HG03575 (cell line): ENCODE data around the gene PPIE.

Experiments used
- ATAC-seq: cut with Tn5 transposase; IDR thresholded peaks from one replicate; pipeline ENCODE4 v1.9.1; 2021; ENCODE audit not compliant: unreplicated experiment, insufficient number of reproducible peaks, low FRiP score; ENCODE audit errors: extremely low read depth

PPIE gene

GRCh38 chr1:39713557-39713956, 25.1 kb upstream of the PPIE start:
- no peak for ATAC-seq

- no peak for ATAC-seq
Observed at GRCh38 chr1:39717809-39718208, 20.9 kb upstream of the PPIE start.

DNA sequence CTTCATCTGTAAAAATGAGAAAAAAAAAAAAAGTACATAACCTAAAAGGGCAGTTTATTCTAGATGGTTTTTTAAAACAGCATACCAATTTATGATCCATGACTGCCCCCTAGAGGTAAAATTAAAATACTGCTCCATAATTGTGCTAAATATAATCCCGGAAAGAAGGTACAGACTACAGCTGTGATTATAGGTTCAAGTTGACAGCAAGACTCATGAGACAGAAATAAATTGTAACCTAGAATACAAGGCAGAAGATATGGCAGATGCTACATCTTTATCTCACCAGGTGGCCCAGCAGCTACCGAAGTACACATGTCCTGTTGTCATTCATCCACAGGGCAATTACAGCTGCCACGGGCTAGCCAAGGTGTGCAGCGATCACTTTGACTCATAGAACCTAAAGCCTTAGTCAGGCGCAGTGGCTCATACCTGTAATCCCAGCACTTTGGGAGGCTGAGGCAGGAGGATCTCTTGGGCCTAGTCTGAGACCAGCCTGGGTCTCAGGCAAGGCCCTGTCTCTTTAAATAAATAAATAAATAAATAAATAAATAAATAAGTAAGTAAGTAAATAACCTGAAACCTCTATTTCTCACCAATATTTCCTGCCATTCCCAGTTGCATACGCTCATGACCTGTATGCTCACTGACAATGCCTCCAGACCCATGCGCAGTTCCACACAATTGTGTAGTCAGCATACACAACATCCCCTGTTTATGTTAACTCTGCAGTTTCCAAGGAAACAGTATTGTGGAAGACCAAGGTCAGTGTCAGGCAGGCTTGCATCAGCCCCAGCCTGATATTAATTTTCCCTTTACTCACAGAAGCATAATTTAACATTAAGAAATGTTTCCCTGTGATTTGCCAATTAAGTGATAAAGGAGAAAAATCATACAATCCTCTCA, 18.3 kb upstream of the PPIE start:
- ATAC-seq = no peak

GRCh38 chr1:39721664-39722063, 17.0 kb upstream of the PPIE start:
- no peak for ATAC-seq

DNA sequence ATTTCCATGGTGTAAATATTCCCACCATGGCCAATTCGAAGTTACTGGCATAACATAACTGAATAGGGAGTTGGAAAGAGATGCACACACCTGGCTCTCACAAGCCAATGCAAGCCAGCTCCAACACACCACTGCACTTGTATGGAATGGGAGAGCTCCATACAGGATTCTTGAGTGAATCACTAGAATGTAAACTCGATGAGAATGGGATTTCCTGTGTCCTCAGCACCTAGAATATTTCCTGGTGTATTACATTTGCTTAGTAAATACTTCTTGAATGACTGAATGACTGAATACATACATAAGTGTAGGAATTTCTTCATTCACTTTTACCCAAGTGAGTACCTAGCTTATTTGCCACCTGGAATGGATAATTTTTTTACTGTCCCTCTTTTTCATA, 16.2 kb upstream of the PPIE start:
- no peak for ATAC-seq

- ATAC-seq = no peak
Observed at GRCh38 chr1:39726600-39726999, 12.1 kb upstream of the PPIE start.

DNA sequence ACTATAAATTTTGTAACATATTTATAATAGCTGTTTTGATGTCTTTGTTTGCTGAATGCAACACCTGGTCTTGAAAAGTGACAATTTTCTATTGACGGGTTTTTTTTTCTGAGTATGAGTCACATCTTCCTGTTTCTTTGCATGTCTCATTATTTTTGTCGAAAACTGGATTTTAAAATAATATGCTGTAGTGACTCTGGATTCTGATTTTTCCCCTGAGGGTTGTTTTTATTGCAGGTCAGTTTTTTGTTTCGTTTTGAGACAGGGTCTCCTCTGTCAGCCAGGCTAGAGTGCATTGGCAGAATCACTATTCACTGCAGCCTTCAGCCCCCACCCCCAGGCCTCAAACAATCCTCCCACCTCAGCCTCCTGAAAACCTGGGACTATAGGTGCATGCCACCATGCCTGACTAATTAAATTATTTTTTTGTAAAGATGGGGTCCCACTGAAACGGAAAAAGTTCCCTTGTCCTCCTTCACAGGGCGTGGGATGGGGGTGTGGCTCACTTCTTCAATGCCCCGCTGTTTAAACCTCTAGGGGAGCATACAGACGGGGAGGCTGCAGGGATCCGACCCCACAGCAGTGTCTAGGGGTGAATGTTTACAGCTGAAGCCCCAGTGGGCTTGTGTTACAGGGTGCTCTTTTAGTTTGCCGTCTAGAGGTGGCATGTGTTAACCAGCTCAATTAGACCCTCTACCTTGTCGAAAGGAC, 11.3 kb upstream of the PPIE start:
- no peak for ATAC-seq

GRCh38 chr1:39727932-39728317, 10.8 kb upstream of the PPIE start:
- ATAC-seq = no peak

DNA sequence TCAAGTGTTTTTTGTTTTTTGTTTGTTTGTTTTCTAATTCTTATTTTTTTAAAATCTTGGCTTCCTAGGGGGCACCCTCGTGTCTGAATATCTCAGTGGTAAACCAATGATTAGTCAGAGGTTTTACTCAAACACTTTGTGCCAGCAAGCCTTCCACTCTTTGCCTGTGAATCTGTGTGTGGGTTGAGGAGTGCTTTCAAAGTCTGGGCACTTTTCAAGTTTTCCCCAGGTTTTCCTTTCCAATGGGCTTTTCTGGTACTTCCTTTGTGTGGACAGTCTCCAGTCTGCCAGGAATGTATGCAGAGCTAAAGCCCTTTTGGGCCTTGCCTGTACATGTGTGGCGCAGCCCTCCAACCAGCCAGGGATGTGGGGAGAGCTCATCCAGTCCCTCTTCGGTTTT, 9.7 kb upstream of the PPIE start:
- ATAC-seq = no peak

DNA sequence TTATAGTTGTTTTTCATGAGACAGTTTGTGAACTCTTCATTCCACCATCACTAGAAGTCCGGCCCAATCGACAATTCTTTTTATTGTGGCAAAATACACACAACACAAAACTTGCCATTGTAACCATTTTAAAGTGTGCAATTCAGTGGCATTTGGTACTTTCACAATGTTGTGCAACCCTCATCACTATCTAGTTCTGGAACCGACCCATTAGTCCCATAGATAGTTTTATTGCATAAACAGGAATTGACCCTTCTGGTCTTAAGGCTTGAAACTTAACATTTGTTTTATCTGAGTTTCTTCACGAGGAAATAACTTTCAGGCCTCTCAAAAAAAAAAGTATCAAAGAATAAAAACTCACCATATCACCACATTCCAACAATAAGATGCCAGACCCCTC, 8.8 kb upstream of the PPIE start:
- ATAC-seq = no peak

GRCh38 chr1:39732730-39733129, 6.0 kb upstream of the PPIE start:
- ATAC-seq = no peak

GRCh38 chr1:39733161-39733560, 5.5 kb upstream of the PPIE start:
- no peak for ATAC-seq

GRCh38 chr1:39735731-39736130, 3.0 kb upstream of the PPIE start:
- ATAC-seq = no peak

GRCh38 chr1:39737546-39738169, 1.0 kb upstream of the PPIE start:
- no peak for ATAC-seq

GRCh38 chr1:39745016-39745670, 6.5 kb downstream of the PPIE start:
- no peak for ATAC-seq

DNA sequence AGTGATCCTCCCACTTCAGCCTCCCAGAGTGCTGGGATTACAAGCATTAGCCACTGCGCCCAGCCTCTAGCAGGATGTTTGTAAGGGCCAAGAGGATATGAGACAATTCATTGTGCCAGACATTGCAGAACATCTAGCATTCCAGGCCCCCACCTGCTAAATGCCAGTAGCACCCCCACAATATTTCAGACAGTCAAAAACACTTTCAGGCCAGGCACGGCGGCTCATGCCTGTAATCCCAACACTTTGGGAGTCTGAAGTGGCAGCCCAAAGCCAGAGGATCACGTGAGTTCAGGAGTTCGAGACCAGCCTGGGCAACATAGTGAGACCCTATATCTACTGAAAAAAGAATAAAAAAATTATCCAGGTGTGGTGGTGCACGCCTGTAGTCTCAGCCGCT, 12.9 kb downstream of the PPIE start:
- ATAC-seq = no peak

DNA sequence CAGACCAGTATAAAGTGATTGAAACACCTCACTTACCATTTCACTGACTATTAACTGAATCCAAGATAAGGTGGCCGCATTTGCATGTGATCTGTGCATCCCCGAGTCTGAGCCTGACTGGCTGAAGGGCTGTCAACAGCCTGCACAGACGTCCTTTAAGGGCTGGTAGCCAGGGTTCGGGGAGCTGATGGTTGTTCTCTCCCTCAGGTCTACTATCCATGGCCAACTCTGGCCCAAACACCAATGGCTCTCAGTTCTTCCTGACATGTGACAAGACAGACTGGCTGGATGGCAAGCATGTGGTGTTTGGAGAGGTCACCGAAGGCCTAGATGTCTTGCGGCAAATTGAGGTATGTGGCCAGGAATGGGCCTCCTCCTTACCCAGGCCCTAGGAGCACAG, 14.0 kb downstream of the PPIE start:
- ATAC-seq = no peak

DNA sequence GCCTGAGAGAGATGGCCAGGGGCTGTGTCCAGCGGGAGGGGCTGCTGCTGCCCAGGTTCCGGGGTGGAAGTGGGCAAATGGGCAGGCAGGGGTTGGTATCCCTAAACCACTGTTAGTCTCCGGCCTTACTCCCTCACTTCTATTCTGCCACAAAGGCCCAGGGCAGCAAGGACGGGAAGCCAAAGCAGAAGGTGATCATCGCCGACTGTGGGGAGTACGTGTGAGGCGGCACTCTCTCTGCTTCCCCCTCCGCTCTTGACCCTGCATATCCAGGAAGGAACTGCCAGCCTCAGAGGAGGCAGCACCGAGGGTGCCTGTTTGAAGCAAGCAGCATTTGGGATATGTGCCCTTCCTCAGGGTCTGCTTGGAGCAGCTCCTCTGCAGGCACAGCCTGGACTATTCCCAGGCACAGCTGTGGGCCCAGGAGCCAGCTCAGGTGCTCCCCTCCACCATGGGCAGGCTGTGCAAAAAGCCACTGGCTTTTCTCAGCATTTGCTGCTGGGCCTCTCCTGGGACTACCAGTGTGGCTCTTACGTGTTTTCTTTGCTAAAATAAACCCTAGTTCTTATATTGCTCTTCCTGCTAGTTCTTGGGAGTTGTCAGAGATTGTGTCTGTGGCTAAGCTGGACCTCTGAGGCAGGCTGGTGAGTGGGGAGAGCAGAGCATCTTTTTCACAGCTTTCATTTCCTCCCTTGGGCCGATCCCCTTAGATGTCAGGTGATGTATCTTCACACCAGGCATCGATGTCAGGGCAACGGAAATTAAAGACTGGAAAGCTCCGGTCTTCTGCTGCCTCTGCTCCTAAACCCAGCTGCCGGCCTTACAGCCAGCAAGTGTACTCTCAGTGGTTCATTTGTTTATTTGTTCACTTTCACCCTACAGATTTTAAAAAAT, 14.7 kb downstream of the PPIE start:
- no peak for ATAC-seq
